Neuronal stem cell (in vitro differentiated cells): ENCODE measurements around the gene AFF3.
A peak's percentile ranks its signal among the peaks of the same experiment; 100 is the strongest.

Source experiments
- DNase-seq: peaks from one replicate; pipeline ENCODE4 v3.0.0-alpha.2; 2013; ENCODE audit warnings: low spot score
- H2AFZ ChIP-seq: one replicate; pipeline ENCODE4 v1.6.1; 2013; ENCODE audit warnings: mild to moderate bottlenecking, low read length, inconsistent platforms
- H2AK5ac ChIP-seq: 2 replicates; pipeline ENCODE4 v1.6.1; 2013; ENCODE audit warnings: low read depth, mild to moderate bottlenecking, inconsistent platforms, low read length, moderate library complexity, mixed read lengths
- H2BK120ac ChIP-seq: 2 replicates; pipeline ENCODE4 v1.6.1; 2013; ENCODE audit warnings: low read depth, mild to moderate bottlenecking, inconsistent platforms, low read length, moderate library complexity, mixed read lengths
- H2BK12ac ChIP-seq: one replicate; pipeline ENCODE4 v1.6.1; 2013; ENCODE audit warnings: low read length, inconsistent platforms
- H2BK15ac ChIP-seq: 2 replicates; pipeline ENCODE4 v1.6.1; 2013; ENCODE audit warnings: mild to moderate bottlenecking, low read length, inconsistent platforms, mixed read lengths
- H2BK5ac ChIP-seq: one replicate; pipeline ENCODE4 v1.6.1; 2013; ENCODE audit warnings: inconsistent platforms, mild to moderate bottlenecking, low read length, moderate library complexity
- H3K14ac ChIP-seq: one replicate; pipeline ENCODE4 v1.6.1; 2013; ENCODE audit warnings: low read length, inconsistent platforms
- H3K18ac ChIP-seq: 2 replicates; pipeline ENCODE4 v1.6.1; 2013; ENCODE audit warnings: low read length, inconsistent platforms
- H3K23ac ChIP-seq: 2 replicates; pipeline ENCODE4 v1.6.1; 2013; ENCODE audit warnings: low read depth, mild to moderate bottlenecking, mixed read lengths, low read length, inconsistent platforms; ENCODE audit not compliant: poor library complexity
- H3K27ac ChIP-seq: replicated peaks from 3 replicates; pipeline ENCODE4 v1.5.1; 2013; ENCODE audit warnings: low read length, inconsistent platforms
- H3K27me3 ChIP-seq, 3 experiments: 2 replicates each; pipeline ENCODE4 v1.6.1; 2013; ENCODE audit warnings: low read length in 3 of 3, mild to moderate bottlenecking in 2 of 3, inconsistent platforms in 1 of 3, low read depth in 1 of 3, mixed read lengths in 1 of 3, moderate library complexity in 1 of 3; ENCODE audit not compliant: control insufficient read depth in 3 of 3, insufficient read depth in 3 of 3
- H3K36me3 ChIP-seq, 2 donors: replicated peaks in 1 of 2; 2 replicates each; pipeline ENCODE4 v1.6.1; 2013; ENCODE audit warnings: low read length in 2 of 2; ENCODE audit not compliant: control insufficient read depth in 2 of 2, insufficient read depth in 2 of 2
- H3K4ac ChIP-seq: 2 replicates; pipeline ENCODE4 v1.6.1; 2013; ENCODE audit warnings: inconsistent platforms, mild to moderate bottlenecking, low read length, moderate library complexity
- H3K4me1 ChIP-seq, 2 donors: 1 replicate in 1 of 2; 2 replicates in 1 of 2; pipeline ENCODE4 v1.6.1; 2013; ENCODE audit warnings: low read length in 2 of 2, low read depth in 1 of 2; ENCODE audit not compliant: control insufficient read depth in 2 of 2, insufficient read depth in 1 of 2
- H3K4me2 ChIP-seq: one replicate; pipeline ENCODE4 v1.6.1; 2013; ENCODE audit warnings: mild to moderate bottlenecking, low read length, inconsistent platforms; ENCODE audit not compliant: insufficient read depth, poor library complexity, severe bottlenecking
- H3K4me3 ChIP-seq, 2 donors: 2 replicates each; pipeline ENCODE4 v1.5.1; 2013; ENCODE audit warnings: low read length in 2 of 2, mild to moderate bottlenecking in 2 of 2, inconsistent platforms in 1 of 2, moderate library complexity in 1 of 2
- H3K79me1 ChIP-seq: one replicate; pipeline ENCODE4 v1.6.1; 2013; ENCODE audit warnings: low read depth, mild to moderate bottlenecking, inconsistent platforms, low read length, moderate library complexity
- H3K9ac ChIP-seq: one replicate; pipeline ENCODE4 v1.6.1; 2013; ENCODE audit warnings: mild to moderate bottlenecking, low read depth, low read length, inconsistent platforms; ENCODE audit not compliant: poor library complexity
- H3K9me3 ChIP-seq, 2 donors: replicated peaks in 1 of 2; 2 replicates each; pipeline versions ENCODE3 to v1.6.1; 2013; ENCODE audit warnings: low read length in 2 of 2, mild to moderate bottlenecking in 2 of 2, inconsistent platforms in 1 of 2, low read depth in 1 of 2, mixed read lengths in 1 of 2, moderate library complexity in 1 of 2; ENCODE audit not compliant: control insufficient read depth in 2 of 2, insufficient read depth in 1 of 2
- H4K8ac ChIP-seq: one replicate; pipeline ENCODE4 v1.6.1; 2013; ENCODE audit warnings: low read depth, mild to moderate bottlenecking, inconsistent platforms, low read length, moderate library complexity
- H4K91ac ChIP-seq: one replicate; pipeline ENCODE4 v1.6.1; 2013; ENCODE audit warnings: low read length, low read depth, mild to moderate bottlenecking, inconsistent platforms; ENCODE audit not compliant: poor library complexity
- WGBS, 2 donors: extraction: QIAGEN DNeasy Blood & Tissue Kit; methylation state at CpG; one replicate each; pipeline ENCODE4 v1.1.7; 2013; ENCODE audit warnings: missing lambda C conversion rate in 2 of 2, mixed read lengths in 1 of 2; ENCODE audit not compliant: insufficient read length in 2 of 2, insufficient replicate concordance in 1 of 2; ENCODE audit errors: extremely low coverage in 2 of 2; 5-methylcytosine and 5-hydroxymethylcytosine counted together

Gene AFF3

DNA sequence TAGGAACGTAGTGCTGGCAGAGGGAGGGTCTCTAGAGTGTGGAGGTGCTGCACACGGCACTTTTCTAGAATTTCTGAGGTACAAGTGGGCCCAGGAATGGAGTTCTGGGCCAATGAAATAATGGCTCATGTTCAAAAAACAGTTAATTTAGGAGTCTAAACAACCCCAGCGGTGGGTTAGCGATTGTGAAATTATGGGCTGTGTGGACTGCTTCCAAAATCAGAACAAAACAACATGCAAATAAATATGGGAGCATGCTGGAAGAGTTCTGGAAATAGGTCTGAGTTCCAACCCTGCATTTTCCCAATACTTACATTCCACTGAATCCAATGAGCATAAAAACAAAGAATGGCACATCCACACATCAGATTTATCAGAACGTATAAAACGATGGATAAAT is 317.6 kb downstream of the AFF3 start:
- H3K4me1 ChIP-seq, result peaks cover 5 to 17% of the 10 kb centered on the region in 2 donors
- no peak overlapping the region for H3K23ac ChIP-seq
- H2BK15ac ChIP-seq, result no peak overlapping the region
- no peak overlapping the region for H2AK5ac ChIP-seq
- no peak overlapping the region for H3K4me3 ChIP-seq
- H3K36me3 ChIP-seq, result peaks cover 0 to 2% of the 10 kb centered on the region in 2 donors
- no peak overlapping the region for H3K18ac ChIP-seq
- no peaks in the 10 kb centered on the region for H3K27me3 ChIP-seq
- no peak overlapping the region for H3K9ac ChIP-seq
- no peak overlapping the region for H2AFZ ChIP-seq
- no peak overlapping the region for H3K4me2 ChIP-seq
- H4K91ac ChIP-seq, result no peak overlapping the region
- H4K8ac ChIP-seq, result no peak overlapping the region
- H2BK5ac ChIP-seq, result no peak overlapping the region
- H2BK120ac ChIP-seq, result no peak overlapping the region
- no peaks in the 10 kb centered on the region for H3K79me1 ChIP-seq
- H3K14ac ChIP-seq, result no peak overlapping the region
- no CpG with 5 or more reads among the region's 6 CpGs for WGBS, 2 donors
- peaks cover 0 to 4% of the 10 kb centered on the region in 2 donors for H3K9me3 ChIP-seq
- DNase-seq, result no peak
- no peak overlapping the region for H3K4ac ChIP-seq
- no peak overlapping the region for H3K27ac ChIP-seq
- H2BK12ac ChIP-seq, result no peak overlapping the region

DNA sequence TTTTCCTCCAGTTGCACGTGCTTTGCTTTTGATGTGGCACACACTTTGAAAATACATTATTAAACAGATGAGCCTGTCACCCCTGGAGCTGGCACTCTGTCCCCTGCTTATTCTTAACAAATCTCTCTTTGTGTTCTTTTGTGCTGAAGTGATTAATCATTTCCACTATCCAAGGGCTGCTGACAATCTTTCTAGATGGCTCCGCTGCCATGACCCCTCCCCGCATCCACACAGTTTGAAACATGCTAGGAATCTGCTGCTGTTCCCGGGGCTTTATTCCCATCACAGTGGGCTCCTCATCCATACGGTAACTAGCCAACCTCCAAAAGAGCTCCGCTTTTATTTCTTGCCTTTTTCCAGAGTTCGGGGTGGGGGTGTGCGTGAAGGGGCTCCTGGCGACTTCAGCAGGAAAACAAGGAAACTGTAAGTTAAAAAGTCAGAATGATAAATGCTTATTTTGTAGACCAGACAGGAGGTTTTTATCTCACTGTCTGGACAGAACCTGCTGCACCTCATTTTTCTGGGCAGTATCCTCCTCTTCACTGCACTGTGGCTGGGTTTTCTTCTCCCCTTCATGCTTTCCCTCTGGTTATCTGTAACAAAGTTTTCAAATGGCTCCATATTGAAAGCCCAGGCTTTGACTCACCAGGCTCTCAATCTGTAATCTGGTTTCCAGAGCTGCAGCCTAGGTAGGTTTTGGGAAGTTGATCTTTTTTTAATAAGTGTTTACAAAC is 319.7 kb downstream of the AFF3 start:
- no peak overlapping the region for H3K18ac ChIP-seq
- H2AFZ ChIP-seq, result peak overlapping the region; percentile 87
- H3K27ac ChIP-seq, result peak overlapping the region; percentile 64
- H2BK15ac ChIP-seq, result no peak overlapping the region
- no peak overlapping the region for H2BK12ac ChIP-seq
- peak; percentile 12 for DNase-seq
- no peak overlapping the region for H3K23ac ChIP-seq
- H3K27me3 ChIP-seq, result no peaks in the 10 kb centered on the region
- H3K9me3 ChIP-seq, result peaks cover 0 to 2% of the 10 kb centered on the region in 2 donors
- no peak overlapping the region for H3K14ac ChIP-seq
- no peaks in the 10 kb centered on the region for H3K79me1 ChIP-seq
- H2BK5ac ChIP-seq, result no peak overlapping the region
- no peak overlapping the region for H2AK5ac ChIP-seq
- H2BK120ac ChIP-seq, result no peak overlapping the region
- H3K9ac ChIP-seq, result no peak overlapping the region
- peaks cover 5 to 17% of the 10 kb centered on the region in 2 donors for H3K4me1 ChIP-seq
- peak overlapping the region in 1 of 2 donors; percentile 34 for H3K4me3 ChIP-seq
- no peak overlapping the region for H4K91ac ChIP-seq
- no peak overlapping the region for H3K4ac ChIP-seq
- no CpG with 5 or more reads among the region's 9 CpGs for WGBS, 2 donors
- H3K36me3 ChIP-seq, result peaks cover 0 to 2% of the 10 kb centered on the region in 2 donors
- H4K8ac ChIP-seq, result no peak overlapping the region
- H3K4me2 ChIP-seq, result peak overlapping the region; percentile 13

DNA sequence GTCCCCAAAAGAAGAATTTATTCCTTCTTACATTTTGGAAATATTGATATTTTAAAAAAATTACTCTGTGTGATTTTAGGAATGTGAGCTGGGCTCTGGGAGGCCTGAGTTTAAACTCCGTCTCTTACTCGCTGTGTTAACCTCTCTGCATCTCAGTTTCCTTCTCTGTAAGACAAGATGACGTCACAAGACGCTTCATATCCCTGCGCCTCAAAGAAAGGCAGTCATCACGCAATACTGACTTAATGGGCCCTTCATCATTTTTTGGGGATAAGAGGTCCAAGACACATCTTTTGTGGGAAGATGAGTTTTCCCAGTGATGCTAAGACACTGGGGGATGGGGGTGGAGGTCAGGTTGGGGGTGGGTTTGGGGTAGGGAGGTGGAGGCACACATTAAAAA is 320.4 kb downstream of the AFF3 start:
- no CpG with 5 or more reads among the region's 6 CpGs for WGBS, 2 donors
- Histone ChIP-seq H3K23ac (no peak overlapping the region), H3K27me3 (no peaks in the 10 kb centered on the region), H3K4ac (no peak overlapping the region), H3K14ac (no peak overlapping the region), H3K9ac (no peak overlapping the region), H4K91ac (no peak overlapping the region), H3K79me1 (no peaks in the 10 kb centered on the region), H3K18ac (no peak overlapping the region), H3K27ac (no peak overlapping the region), H2AK5ac (no peak overlapping the region), H3K4me2 (no peak overlapping the region), H2BK120ac (no peak overlapping the region), H2AFZ (peak overlapping the region; percentile 87), H3K4me3 (no peak overlapping the region), H2BK15ac (no peak overlapping the region), H4K8ac (no peak overlapping the region), H2BK12ac (no peak overlapping the region), H2BK5ac (no peak overlapping the region), H3K4me1 (peaks cover 5 to 17% of the 10 kb centered on the region in 2 donors), H3K36me3 (peaks cover 0 to 2% of the 10 kb centered on the region in 2 donors), H3K9me3 (peaks cover 0 to 2% of the 10 kb centered on the region in 2 donors)
- no peak for DNase-seq

DNA sequence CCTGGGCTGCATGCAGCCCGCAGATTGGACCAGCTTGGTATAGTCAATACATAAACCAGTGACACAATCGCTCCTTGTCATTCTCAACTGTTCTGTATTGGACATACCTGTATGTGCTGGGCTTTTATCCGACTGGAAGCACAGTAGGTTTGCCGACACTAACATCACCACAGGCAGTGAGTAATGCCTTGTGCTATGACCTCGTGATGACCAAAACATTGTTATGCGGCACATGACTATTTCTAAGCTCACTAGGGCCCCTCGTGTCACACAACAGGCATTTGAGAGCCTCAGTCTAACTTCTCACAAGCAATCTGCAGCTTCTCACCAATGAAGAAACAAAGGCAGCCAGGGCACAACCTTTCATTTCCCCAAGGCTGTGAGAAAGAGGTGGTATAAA is 320.8 kb downstream of the AFF3 start:
- Histone ChIP-seq H2AK5ac (no peak overlapping the region), H3K4me3 (no peak overlapping the region), H3K79me1 (no peaks in the 10 kb centered on the region), H3K27ac (no peak overlapping the region), H3K18ac (peak overlapping the region; percentile 24), H3K27me3 (no peaks in the 10 kb centered on the region), H3K4me1 (peaks cover 5 to 17% of the 10 kb centered on the region in 2 donors), H3K14ac (no peak overlapping the region), H3K9ac (no peak overlapping the region), H2BK5ac (no peak overlapping the region), H2BK15ac (no peak overlapping the region), H3K4ac (no peak overlapping the region), H3K9me3 (peaks cover 1 to 4% of the 10 kb centered on the region in 2 donors), H4K8ac (no peak overlapping the region), H3K4me2 (no peak overlapping the region), H4K91ac (no peak overlapping the region), H3K23ac (no peak overlapping the region), H2AFZ (peak overlapping the region; percentile 87), H3K36me3 (peaks cover 0 to 2% of the 10 kb centered on the region in 2 donors), H2BK12ac (no peak overlapping the region), H2BK120ac (no peak overlapping the region)
- DNase-seq, result no peak
- WGBS, 2 donors, result no CpG with 5 or more reads among the region's 7 CpGs
